Kidney epithelial cell (primary cell): ENCODE results near the gene BAIAP2L1. TPM values are rescaled to one million over a fixed set of nuclear protein-coding genes. Genes with fewer than 3 reads are reported as not detected.

Source experiments
- DNase-seq: peaks from one replicate; pipeline ENCODE4 v3.0.0-alpha.2; 2010; ENCODE audit warnings: low read depth
- H3K27me3 ChIP-seq: 2 replicates; pipeline ENCODE4 v1.6.0; 2011; ENCODE audit warnings: low read length; ENCODE audit not compliant: control insufficient read depth, insufficient read depth
- H3K36me3 ChIP-seq: 2 replicates; pipeline ENCODE4 v1.5.1; 2011; ENCODE audit warnings: low read length; ENCODE audit not compliant: control insufficient read depth, insufficient read depth
- H3K4me3 ChIP-seq: 2 replicates; pipeline ENCODE4 v1.5.1; 2011; ENCODE audit warnings: low read depth, mild to moderate bottlenecking, control low read depth, low read length
- CTCF ChIP-seq: IDR thresholded peaks from 2 replicates; pipeline ENCODE4 v1.5.1; 2011; ENCODE audit warnings: mild to moderate bottlenecking, moderate library complexity, low read length, control low read depth, inconsistent platforms; ENCODE audit not compliant: insufficient read depth, poor library complexity, severe bottlenecking
- total RNA-seq: library from RNA; depleted of rRNA; stranded (reverse); fragments of >200 nt; gene quantifications from 2 replicates; pipeline ENCODE4 v1.2.3, GENCODE V29; 2015

BAIAP2L1 gene
- total RNA-seq, 1 donor from 2014 or later = 32.5 TPM

GRCh38 chr7:98267303-98267702 lies 133.6 kb downstream of the BAIAP2L1 start:
- no peak for DNase-seq
- H3K36me3 ChIP-seq = no peaks in the 10 kb centered on the region
- no peak for TF ChIP-seq CTCF

GRCh38 chr7:98266840-98267239 lies 134.1 kb downstream of the BAIAP2L1 start:
- no peaks in the 10 kb centered on the region for H3K36me3 ChIP-seq
- no peak for DNase-seq
- peak; percentile 9 for TF ChIP-seq CTCF
- no peaks in the 10 kb centered on the region for H3K27me3 ChIP-seq
- H3K4me3 ChIP-seq = no peak overlapping the region

More at GRCh38 chr7:98267303-98267702, 133.6 kb downstream of the BAIAP2L1 start:
- no peak overlapping the region for H3K4me3 ChIP-seq
- H3K27me3 ChIP-seq = no peaks in the 10 kb centered on the region

DNA sequence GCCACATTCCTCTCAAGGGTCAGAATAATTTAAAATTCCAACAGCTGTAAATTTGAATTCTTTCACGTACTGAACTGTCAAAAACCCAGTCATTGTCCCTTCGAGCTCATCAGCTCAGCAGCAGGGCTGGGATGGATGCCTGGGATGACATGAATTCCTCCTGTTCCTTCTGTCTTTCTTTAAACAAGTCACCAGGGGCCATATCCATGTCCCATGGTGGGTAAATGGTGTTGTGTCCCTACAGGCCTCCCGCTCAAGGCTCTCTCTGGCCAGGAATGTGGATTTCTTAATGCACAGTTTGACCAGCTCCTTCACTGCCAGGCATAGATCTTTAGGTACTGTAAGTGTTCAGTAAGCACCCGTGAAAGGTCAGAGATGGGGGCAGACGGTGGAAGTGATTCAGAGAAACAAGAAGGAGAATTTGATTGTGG lies 135.0 kb downstream of the BAIAP2L1 start:
- DNase-seq = no peak
- no peak for TF ChIP-seq CTCF

DNA sequence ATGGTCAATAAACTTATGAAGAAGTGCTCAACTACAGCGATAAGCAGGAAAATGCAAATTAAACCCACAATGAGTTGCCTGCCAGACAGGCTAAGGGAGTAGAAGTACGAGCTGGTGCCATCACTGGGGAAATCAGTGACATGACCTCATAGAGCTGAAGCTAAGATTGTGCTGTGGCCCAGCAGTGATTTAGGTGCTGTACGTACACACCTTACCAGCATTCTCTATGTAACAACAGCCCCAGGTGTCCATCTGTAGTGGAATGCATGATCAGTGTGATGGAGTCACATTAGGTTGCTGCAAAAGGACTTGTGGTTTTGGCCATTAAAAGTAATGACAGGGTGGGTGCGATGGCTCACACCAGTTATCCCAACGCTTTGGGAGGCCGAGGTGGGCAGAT lies 143.2 kb downstream of the BAIAP2L1 start:
- DNase-seq = no peak
- Histone ChIP-seq H3K27me3 (no peaks in the 10 kb centered on the region), H3K36me3 (no peaks in the 10 kb centered on the region), H3K4me3 (no peak overlapping the region)
- TF ChIP-seq CTCF = no peak

More for the DNA sequence above, 135.0 kb downstream of the BAIAP2L1 start:
- no peaks in the 10 kb centered on the region for H3K27me3 ChIP-seq
- H3K36me3 ChIP-seq = no peaks in the 10 kb centered on the region
- no peak overlapping the region for H3K4me3 ChIP-seq

- TF ChIP-seq CTCF = no peak
- H3K27me3 ChIP-seq = no peaks in the 10 kb centered on the region
- no peaks in the 10 kb centered on the region for H3K36me3 ChIP-seq
- DNase-seq = no peak
- no peak overlapping the region for H3K4me3 ChIP-seq
Measured at GRCh38 chr7:98256431-98256830, 144.5 kb downstream of the BAIAP2L1 start.

DNA sequence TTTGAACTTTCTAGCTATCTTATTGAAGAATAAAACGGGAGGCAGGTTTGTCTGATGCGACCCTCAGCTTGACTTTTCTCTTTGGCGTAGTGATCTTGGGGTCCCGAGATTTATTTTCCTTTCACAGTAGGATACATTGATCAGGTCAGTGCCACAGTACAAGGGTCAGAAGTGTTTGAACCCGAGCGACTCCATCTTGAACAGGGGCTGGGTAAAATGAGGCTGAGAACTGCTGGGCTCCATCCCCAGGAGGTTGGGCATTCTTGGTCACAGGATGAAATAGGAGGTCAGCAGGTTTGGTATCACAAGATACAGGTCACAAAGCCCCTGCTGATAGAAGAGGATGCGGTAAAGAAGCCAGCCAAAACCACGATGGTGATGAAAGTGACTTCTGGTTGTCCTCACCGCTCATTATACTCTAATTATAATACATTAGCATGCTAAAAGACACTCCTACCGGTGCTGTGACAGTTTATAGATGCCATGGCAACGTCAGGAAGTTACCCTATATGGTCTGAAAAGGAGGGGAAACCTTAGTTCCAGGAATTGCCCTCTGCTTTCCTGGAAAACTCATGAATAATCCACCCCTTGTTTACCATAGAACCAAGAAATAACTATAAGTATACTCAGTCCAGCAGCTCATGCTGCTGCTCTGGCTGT lies 145.8 kb downstream of the BAIAP2L1 start:
- Histone ChIP-seq H3K36me3 (no peaks in the 10 kb centered on the region), H3K27me3 (no peaks in the 10 kb centered on the region), H3K4me3 (no peak overlapping the region)
- DNase-seq = no peak
- TF ChIP-seq CTCF = no peak
